ENCODE results near the gene IPPK.

GRCh38 chr9:92710368-92710767 lies 40.4 kb upstream of the IPPK start:
- TF ChIP-seq CTCF (IDR thresholded peaks at IDR 0.05 in 2 of 3, conservative IDR thresholded peaks at IDR 0.05 in 1 of 3; ENCODE audit: borderline replicate concordance in 1 of 3, insufficient read depth in 1 of 3, low read depth in 2 of 3, low read length in 2 of 3) = no peak
- TF ChIP-seq YY1 (IDR thresholded peaks at IDR 0.05; ENCODE audit: extremely low read depth, insufficient replicate concordance, low read depth, low read length) = no peak
- no peak for TF ChIP-seq SP1 (IDR thresholded peaks at IDR 0.05; ENCODE audit: low read depth)
- no peak for TF ChIP-seq EZH2 (IDR thresholded peaks at IDR 0.05)
- TF ChIP-seq MAX (IDR thresholded peaks at IDR 0.05) = no peak
- TF ChIP-seq RAD21 (IDR thresholded peaks at IDR 0.05; ENCODE audit: low read depth) = no peak
- TF ChIP-seq POLR2AphosphoS5 (IDR thresholded peaks at IDR 0.05; ENCODE audit: low read depth, low read length) = no peak
- TF ChIP-seq POLR2A (IDR thresholded peaks at IDR 0.05; ENCODE audit: borderline replicate concordance, extremely low read depth, insufficient read depth, insufficient read length) = no peak
- no peak for TF ChIP-seq ZBTB33 (IDR thresholded peaks at IDR 0.05; ENCODE audit: extremely low read depth, insufficient replicate concordance, low read length)
- no peak for TF ChIP-seq CEBPB (IDR thresholded peaks at IDR 0.05; ENCODE audit: low read depth)
- no peak for TF ChIP-seq ZFX (IDR thresholded peaks at IDR 0.05)

All from HCT116 (cell line).